ENCODE measurements around the gene CDKN1A. TPM values are rescaled to one million over a fixed set of nuclear protein-coding genes. Genes with fewer than 3 reads are reported as not detected.

CDKN1A gene
- total RNA-seq, 4 donors from 2014 or later = 86.8 to 209 (median 131) TPM

- TF ChIP-seq POLR2A (IDR thresholded peaks at IDR 0.05) (no peak), CTCF (IDR thresholded peaks at IDR 0.05) (no peak)
- intact Hi-C loops (cut with DNase I) = no loop called here
- Histone ChIP-seq H3K27me3 (no peaks in the 10 kb centered on the region), H3K4me1 (peaks cover 19 to 22% (median 20%) of the 10 kb centered on the region in 3 donors), H3K9me3 (no peaks in the 10 kb centered on the region), H3K36me3 (no peaks in the 10 kb centered on the region), H3K27ac (peak overlapping the region; percentile 84 to 96 (median 87)), H3K4me3 (peak overlapping the region in 3 of 4 donors; percentile 25 to 58 (median 28))
- WGBS, 2 donors = 20 to 25% methylated on average over 2 to 7 of the region's 7 CpGs
- DNase-seq = no peak
Measured at GRCh38 chr6:36734486-36735060, 56.1 kb downstream of the CDKN1A start.

- peaks cover 19 to 27% (median 20%) of the 10 kb centered on the region in 3 donors for H3K4me1 ChIP-seq
- peak overlapping the region in 3 of 4 donors; percentile 25 to 58 (median 28) for H3K4me3 ChIP-seq
- peak overlapping the region; percentile 84 to 96 (median 87) for H3K27ac ChIP-seq
- TF ChIP-seq POLR2A (IDR thresholded peaks at IDR 0.05) (no peak), CTCF (IDR thresholded peaks at IDR 0.05) (peak in 4 of 6 experiments; percentile 22 to 45 (median 36))
- intact Hi-C loops (cut with DNase I) = no loop called here
- H3K36me3 ChIP-seq = no peaks in the 10 kb centered on the region
- no peak for DNase-seq
- H3K27me3 ChIP-seq = no peaks in the 10 kb centered on the region
- H3K9me3 ChIP-seq = no peaks in the 10 kb centered on the region
- 9 to 17% methylated on average over 10 to 19 of the region's 24 CpGs for WGBS, 2 donors
Measured at GRCh38 chr6:36735110-36736071, 56.9 kb downstream of the CDKN1A start.

Small RNA genes lying within 50 kb of the gene (small RNA-seq; reads per million reads assigned to genes)
- gene RF00019 = 0 reads per million in 4 donors
- gene RNU1-88P = 0 to 2.9 (median 0.07) reads per million in 4 donors

Other genes starting within 250 kb of the CDKN1A start
- not detected for gene PXT1, start 235.9 kb upstream of the CDKN1A start, total RNA-seq
- gene KCTD20, start 235.7 kb upstream of the CDKN1A start, total RNA-seq = 10 to 100 TPM; 35.9 to 47.5 (median 41.0) TPM
- 10 to 100 TPM; 26.5 to 33.6 (median 30.3) TPM for gene STK38, start 131.2 kb upstream of the CDKN1A start, total RNA-seq
- 100 to 1,000 TPM; 111 to 213 (median 185) TPM for gene SRSF3, start 84.4 kb upstream of the CDKN1A start, total RNA-seq
- under 1 TPM in 3 of 4 donors, not detected in 1; 0.11 to 0.76 (median 0.18) TPM for gene RAB44, start 19.1 kb downstream of the CDKN1A start, total RNA-seq
- gene CPNE5, start 160.7 kb downstream of the CDKN1A start, total RNA-seq = 1 to 10 TPM; 1.2 to 2.5 (median 1.5) TPM
- gene PPIL1, start 196.1 kb downstream of the CDKN1A start, total RNA-seq = 10 to 100 TPM; 13.4 to 35.4 (median 28.7) TPM
- 10 to 100 TPM; 18.6 to 34.9 (median 23.1) TPM for gene C6orf89, start 207.2 kb downstream of the CDKN1A start, total RNA-seq